GM12878 (cell line): Measurements from ENCODE around the gene RAPGEF4.

Source experiments
- CBFB ChIP-seq: IDR thresholded peaks from 2 replicates; pipeline ENCODE4 v1.6.1; 2016; ENCODE audit warnings: antibody characterized with exemption, low read depth
- CREB1 ChIP-seq: IDR thresholded peaks from 2 replicates; pipeline ENCODE4 v1.6.1; 2012; ENCODE audit warnings: low read depth, mild to moderate bottlenecking, inconsistent platforms
- EP300 ChIP-seq, 2 experiments: fragments of 150-350 bp in 1 of 2; IDR thresholded peaks; 2 replicates each; pipeline ENCODE4 v1.6.1; 2011 to 2012; ENCODE audit warnings: low read depth in 2 of 2, low read length in 2 of 2, borderline replicate concordance in 1 of 2, improper control_type of control experiment in 1 of 2, inconsistent platforms in 1 of 2; ENCODE audit not compliant: control insufficient read depth in 1 of 2
- ETV6 ChIP-seq, 2 experiments: fragments of 450-650 bp in 1 of 2; IDR thresholded peaks in 1 of 2; conservative IDR thresholded peaks in 1 of 2; 2 replicates each; pipeline ENCODE4 v1.6.1; 2014; ENCODE audit warnings: antibody characterized with exemption in 1 of 2, borderline replicate concordance in 1 of 2, low read depth in 1 of 2, mild to moderate bottlenecking in 1 of 2, moderate library complexity in 1 of 2
- MXI1 ChIP-seq: fragments of 150-350 bp; IDR thresholded peaks from 2 replicates; pipeline ENCODE4 v1.6.1; 2011; ENCODE audit warnings: low read depth, mild to moderate bottlenecking, inconsistent platforms, low read length, improper control_type of control experiment
- NRF1 ChIP-seq: conservative IDR thresholded peaks from 2 replicates; pipeline ENCODE4 v1.6.1; 2011; ENCODE audit warnings: mild to moderate bottlenecking, low read depth, low read length, improper control_type of control experiment
- POLR2A ChIP-seq: IDR thresholded peaks from 2 replicates; pipeline ENCODE4 v1.6.1; 2011; ENCODE audit warnings: low read depth, mild to moderate bottlenecking, low read length
- TF ChIP-seq, protein P1 (sequence below), 3 experiments: IDR thresholded peaks in 2 of 3; conservative IDR thresholded peaks in 1 of 3; 2 replicates each; pipeline ENCODE4 v1.5.1; 2011; ENCODE audit warnings: low read depth in 3 of 3, low read length in 3 of 3, mild to moderate bottlenecking in 3 of 3, control low read depth in 2 of 3, moderate library complexity in 2 of 3, inconsistent platforms in 1 of 3, mixed read lengths in 1 of 3; ENCODE audit not compliant: control insufficient read depth in 2 of 3, insufficient read depth in 1 of 3; ENCODE audit errors: extremely low read depth in 1 of 3
- TF ChIP-seq, protein P2 (sequence below): fragments of 450-650 bp; formaldehyde crosslinking; IDR thresholded peaks from 2 replicates; pipeline ENCODE4 v1.4.0; 2020; ENCODE audit warnings: mild to moderate bottlenecking, moderate library complexity
- TF ChIP-seq, protein P3 (sequence below): IDR thresholded peaks from 2 replicates; pipeline ENCODE4 v1.6.1; 2011; ENCODE audit warnings: low read depth, mild to moderate bottlenecking, low read length, moderate library complexity, borderline replicate concordance; ENCODE audit errors: extremely low read depth

DNA sequence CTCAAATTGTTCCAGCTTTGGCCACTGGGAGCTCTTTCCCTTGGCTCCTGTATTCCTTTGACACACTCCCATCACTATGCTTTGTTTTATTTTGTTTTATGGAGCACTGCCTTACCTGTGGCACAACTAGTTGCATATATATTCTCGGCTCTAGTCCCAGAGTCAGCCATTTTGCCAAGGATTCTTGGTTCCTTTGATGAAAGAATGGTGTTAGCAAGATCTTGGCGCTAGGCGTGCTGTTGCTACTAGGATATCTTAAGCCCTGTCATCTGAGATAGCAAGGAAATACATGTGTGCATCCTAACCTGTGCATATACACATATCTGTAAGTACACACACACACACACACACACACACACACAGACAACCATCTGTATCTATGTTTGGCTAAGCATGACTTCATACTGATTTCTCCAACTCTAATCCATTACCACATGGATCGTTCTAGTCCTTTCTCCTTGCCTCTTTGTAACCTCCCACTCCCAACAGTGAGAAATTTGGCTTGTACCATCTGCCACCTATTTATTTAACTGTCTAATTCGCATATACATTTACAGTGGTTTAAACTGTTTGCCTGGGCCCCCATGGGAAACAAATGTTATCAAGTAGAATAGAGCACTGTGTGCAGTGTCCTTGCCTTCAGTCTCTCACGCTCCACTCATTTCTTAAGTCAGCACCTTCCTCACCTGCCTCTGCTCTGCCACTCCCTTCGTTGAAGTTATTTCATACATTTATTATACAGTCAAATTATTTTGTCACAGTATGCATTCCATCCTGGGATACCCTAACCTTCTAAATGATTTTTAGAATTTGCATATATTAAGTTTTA, 202.5 kb downstream of the RAPGEF4 start:
- TF ChIP-seq, protein P1, sequence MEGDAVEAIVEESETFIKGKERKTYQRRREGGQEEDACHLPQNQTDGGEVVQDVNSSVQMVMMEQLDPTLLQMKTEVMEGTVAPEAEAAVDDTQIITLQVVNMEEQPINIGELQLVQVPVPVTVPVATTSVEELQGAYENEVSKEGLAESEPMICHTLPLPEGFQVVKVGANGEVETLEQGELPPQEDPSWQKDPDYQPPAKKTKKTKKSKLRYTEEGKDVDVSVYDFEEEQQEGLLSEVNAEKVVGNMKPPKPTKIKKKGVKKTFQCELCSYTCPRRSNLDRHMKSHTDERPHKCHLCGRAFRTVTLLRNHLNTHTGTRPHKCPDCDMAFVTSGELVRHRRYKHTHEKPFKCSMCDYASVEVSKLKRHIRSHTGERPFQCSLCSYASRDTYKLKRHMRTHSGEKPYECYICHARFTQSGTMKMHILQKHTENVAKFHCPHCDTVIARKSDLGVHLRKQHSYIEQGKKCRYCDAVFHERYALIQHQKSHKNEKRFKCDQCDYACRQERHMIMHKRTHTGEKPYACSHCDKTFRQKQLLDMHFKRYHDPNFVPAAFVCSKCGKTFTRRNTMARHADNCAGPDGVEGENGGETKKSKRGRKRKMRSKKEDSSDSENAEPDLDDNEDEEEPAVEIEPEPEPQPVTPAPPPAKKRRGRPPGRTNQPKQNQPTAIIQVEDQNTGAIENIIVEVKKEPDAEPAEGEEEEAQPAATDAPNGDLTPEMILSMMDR (IDR thresholded peaks at IDR 0.05 in 2 of 3, conservative IDR thresholded peaks at IDR 0.05 in 1 of 3; ENCODE audit: control insufficient read depth in 2 of 3, extremely low read depth in 1 of 3, insufficient read depth in 1 of 3, low read depth in 3 of 3, low read length in 3 of 3), result no peak
- TF ChIP-seq POLR2A (no peak), CBFB (no peak), MXI1 (no peak), CREB1 (no peak), NRF1 (no peak), EP300 (IDR thresholded peaks at IDR 0.05; ENCODE audit: borderline replicate concordance in 1 of 2, control insufficient read depth in 1 of 2, low read depth in 2 of 2, low read length in 2 of 2) (no peak), ETV6 (conservative IDR thresholded peaks at IDR 0.05 in 1 of 2, IDR thresholded peaks at IDR 0.05 in 1 of 2; ENCODE audit: borderline replicate concordance in 1 of 2, low read depth in 1 of 2) (no peak)
- TF ChIP-seq, protein P2, sequence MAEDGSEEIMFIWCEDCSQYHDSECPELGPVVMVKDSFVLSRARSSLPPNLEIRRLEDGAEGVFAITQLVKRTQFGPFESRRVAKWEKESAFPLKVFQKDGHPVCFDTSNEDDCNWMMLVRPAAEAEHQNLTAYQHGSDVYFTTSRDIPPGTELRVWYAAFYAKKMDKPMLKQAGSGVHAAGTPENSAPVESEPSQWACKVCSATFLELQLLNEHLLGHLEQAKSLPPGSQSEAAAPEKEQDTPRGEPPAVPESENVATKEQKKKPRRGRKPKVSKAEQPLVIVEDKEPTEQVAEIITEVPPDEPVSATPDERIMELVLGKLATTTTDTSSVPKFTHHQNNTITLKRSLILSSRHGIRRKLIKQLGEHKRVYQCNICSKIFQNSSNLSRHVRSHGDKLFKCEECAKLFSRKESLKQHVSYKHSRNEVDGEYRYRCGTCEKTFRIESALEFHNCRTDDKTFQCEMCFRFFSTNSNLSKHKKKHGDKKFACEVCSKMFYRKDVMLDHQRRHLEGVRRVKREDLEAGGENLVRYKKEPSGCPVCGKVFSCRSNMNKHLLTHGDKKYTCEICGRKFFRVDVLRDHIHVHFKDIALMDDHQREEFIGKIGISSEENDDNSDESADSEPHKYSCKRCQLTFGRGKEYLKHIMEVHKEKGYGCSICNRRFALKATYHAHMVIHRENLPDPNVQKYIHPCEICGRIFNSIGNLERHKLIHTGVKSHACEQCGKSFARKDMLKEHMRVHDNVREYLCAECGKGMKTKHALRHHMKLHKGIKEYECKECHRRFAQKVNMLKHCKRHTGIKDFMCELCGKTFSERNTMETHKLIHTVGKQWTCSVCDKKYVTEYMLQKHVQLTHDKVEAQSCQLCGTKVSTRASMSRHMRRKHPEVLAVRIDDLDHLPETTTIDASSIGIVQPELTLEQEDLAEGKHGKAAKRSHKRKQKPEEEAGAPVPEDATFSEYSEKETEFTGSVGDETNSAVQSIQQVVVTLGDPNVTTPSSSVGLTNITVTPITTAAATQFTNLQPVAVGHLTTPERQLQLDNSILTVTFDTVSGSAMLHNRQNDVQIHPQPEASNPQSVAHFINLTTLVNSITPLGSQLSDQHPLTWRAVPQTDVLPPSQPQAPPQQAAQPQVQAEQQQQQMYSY (CRISPR knock-in tag), result no peak
- TF ChIP-seq, protein P3, sequence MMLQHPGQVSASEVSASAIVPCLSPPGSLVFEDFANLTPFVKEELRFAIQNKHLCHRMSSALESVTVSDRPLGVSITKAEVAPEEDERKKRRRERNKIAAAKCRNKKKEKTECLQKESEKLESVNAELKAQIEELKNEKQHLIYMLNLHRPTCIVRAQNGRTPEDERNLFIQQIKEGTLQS, result no peak
